ENCODE data around the gene LEFTY2. TPM values are rescaled to one million over a fixed set of nuclear protein-coding genes. Genes with fewer than 3 reads are reported as not detected.

Gene LEFTY2
- polyA plus RNA-seq, 1 of the 3 experiments (the other 2 are of a cell fraction) = not detected

DNA sequence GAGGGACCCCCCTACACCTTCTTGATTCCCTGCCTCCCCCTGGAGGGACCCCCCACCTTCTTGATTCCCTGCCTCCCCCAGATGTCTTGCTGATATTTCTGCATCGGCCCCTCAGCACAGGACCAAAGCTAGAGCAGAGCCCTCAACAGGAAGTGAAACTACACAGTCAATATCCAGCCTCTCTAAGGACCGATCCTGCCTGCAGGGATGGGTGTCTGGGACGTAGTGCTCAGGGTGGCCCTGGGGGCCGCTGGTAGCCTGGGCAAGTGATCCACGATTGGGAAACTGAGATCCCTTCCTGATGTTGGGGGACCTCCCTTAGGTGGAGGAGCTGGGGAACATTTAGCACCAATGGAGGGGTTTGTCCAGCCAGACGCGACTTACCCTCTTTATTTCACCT lies 3.9 kb upstream of the LEFTY2 start (continued):
- TF ChIP-seq, protein P1, sequence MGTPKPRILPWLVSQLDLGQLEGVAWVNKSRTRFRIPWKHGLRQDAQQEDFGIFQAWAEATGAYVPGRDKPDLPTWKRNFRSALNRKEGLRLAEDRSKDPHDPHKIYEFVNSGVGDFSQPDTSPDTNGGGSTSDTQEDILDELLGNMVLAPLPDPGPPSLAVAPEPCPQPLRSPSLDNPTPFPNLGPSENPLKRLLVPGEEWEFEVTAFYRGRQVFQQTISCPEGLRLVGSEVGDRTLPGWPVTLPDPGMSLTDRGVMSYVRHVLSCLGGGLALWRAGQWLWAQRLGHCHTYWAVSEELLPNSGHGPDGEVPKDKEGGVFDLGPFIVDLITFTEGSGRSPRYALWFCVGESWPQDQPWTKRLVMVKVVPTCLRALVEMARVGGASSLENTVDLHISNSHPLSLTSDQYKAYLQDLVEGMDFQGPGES (IDR thresholded peaks at IDR 0.05; ENCODE audit: low read depth, low read length) = no peak
- TF ChIP-seq EP300 (IDR thresholded peaks at IDR 0.05; ENCODE audit: borderline replicate concordance in 1 of 2, low read depth in 1 of 2, low read length in 1 of 2) = no peak
- TF ChIP-seq CTCF (IDR thresholded peaks at IDR 0.05) = no peak
- TF ChIP-seq SIN3A (IDR thresholded peaks at IDR 0.05; ENCODE audit: borderline replicate concordance, low read depth, low read length) = no peak
- no peak for TF ChIP-seq NRF1 (IDR thresholded peaks at IDR 0.05; ENCODE audit: low read depth, low read length)
- no peak for TF ChIP-seq EZH2phosphoT487 (IDR thresholded peaks at IDR 0.05; ENCODE audit: borderline replicate concordance, low read depth)

DNA sequence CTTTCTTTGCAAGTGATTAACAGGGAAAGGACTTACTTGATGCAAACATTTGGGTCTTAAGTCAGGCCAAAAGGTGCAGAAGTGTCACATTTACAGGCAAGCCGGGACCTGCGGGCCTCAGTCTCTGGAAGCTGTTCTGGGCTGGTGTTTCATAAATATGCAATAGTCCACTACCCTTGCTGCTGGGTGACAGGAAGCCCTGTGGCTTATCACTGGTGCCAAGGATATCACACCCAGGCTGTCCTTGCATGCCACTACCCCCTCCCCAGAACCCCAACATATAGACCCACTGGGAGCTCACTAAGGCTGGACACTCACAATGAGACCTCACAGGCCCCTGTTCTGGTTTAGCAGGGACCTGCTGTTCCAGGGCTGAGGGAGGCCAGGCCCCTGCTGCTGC lies 3.4 kb upstream of the LEFTY2 start:
- Histone ChIP-seq H3K9me2 (no peaks in the 10 kb centered on the region), H3K4me1 (ENCODE audit: control insufficient read depth in 1 of 2, insufficient read depth in 2 of 2, low read depth in 1 of 2, low read length in 1 of 2) (peaks cover 0 to 16% of the 10 kb centered on the region in 2 experiments; a peak in 1 of 4 replicates), H2AFZ (ENCODE audit: low read depth) (no peak overlapping the region), H3K4me3 (ENCODE audit: low read depth in 2 of 2, low read length in 1 of 2) (no peak overlapping the region), H3K27me3 (ENCODE audit: insufficient read depth) (no peaks in the 10 kb centered on the region; the same call in 1 of the 2 replicates), H3F3A (replicated peaks; ENCODE audit: insufficient read depth) (no peaks in the 10 kb centered on the region), H3K9ac (no peak overlapping the region), H4K20me1 (ENCODE audit: insufficient read depth) (no peaks in the 10 kb centered on the region), H3K4me2 (no peak overlapping the region), H3K36me3 (replicated peaks in 1 of 2; ENCODE audit: control insufficient read depth in 1 of 2, insufficient read depth in 2 of 2, low read length in 1 of 2) (no peaks in the 10 kb centered on the region), H3K9me3 (no peaks in the 10 kb centered on the region), H3K27ac (ENCODE audit: low read depth in 2 of 2, low read length in 1 of 2) (no peak overlapping the region), H3K79me2 (ENCODE audit: insufficient read depth) (no peaks in the 10 kb centered on the region)
- no peak for DNase-seq
- CTCF ChIA-PET = interaction anchor here (1.5 to 2.1 kb wide), 3 partner anchors 10 to 470 kb away, joined by 4 to 6 read pairs (median 6); no protein-coding TSS in a partner anchor
- TF ChIP-seq MAX (IDR thresholded peaks at IDR 0.05; ENCODE audit: low read depth) = no peak
- no peak for TF ChIP-seq POLR2AphosphoS5 (IDR thresholded peaks at IDR 0.05; ENCODE audit: low read depth, low read length)
- TF ChIP-seq EP300 (IDR thresholded peaks at IDR 0.05; ENCODE audit: borderline replicate concordance in 1 of 2, low read depth in 1 of 2, low read length in 1 of 2) = no peak
- TF ChIP-seq RCOR1 (IDR thresholded peaks at IDR 0.05; ENCODE audit: low read length) = no peak
- TF ChIP-seq CTCF (IDR thresholded peaks at IDR 0.05) = no peak
- 100% methylated on average over 2 of the region's 2 CpGs for WGBS (ENCODE audit: low lambda C conversion rate)
- POLR2A ChIA-PET = no interaction called here

Data from SK-N-SH (cell line).